Measurements from ENCODE around the gene MAML3.
"Not testable (repeated sequence)": the region's sequence is repeated elsewhere in the genome, so short reads cannot be mapped to it uniquely, and the experiment has no call there.

The MAML3 gene

GRCh38 chr4:139715746-139716391 is 438.1 kb downstream of the MAML3 start:
- no peaks in the 10 kb centered on the region for H3K9me3 ChIP-seq
- H3K4me3 ChIP-seq: no peak overlapping the region
- in situ Hi-C loops (cut with MboI; ENCODE audit: low sequenced_read_pairs): no loop called here
- no peaks in the 10 kb centered on the region for H3K36me3 ChIP-seq (replicated peaks)
- no peaks in the 10 kb centered on the region for H3K27me3 ChIP-seq (ENCODE audit: low read depth)
- DNase-seq (ENCODE audit: low spot score in 2 of 2): no peak
- no peaks in the 10 kb centered on the region for H3K4me1 ChIP-seq

DNA sequence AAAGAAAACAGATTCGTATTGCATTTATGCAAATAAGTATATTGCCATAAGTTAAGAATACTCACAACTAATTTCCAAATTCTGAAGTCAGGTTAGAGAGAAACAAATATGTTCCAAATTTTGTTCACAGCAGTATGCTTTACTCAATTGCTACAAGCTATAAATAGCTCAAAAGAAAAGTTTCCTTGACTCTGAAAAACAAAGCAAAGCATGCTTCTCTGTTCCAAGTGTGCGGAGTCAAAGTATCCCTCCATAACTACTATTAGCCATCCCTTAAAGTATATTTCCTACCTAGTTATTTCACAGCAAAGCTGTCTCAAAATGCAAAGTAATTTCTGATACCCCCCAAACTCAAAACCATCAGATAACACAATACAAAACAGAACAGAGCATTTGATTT is 441.1 kb downstream of the MAML3 start:
- H3K4me1 ChIP-seq: no peaks in the 10 kb centered on the region; the same call in 1 of the 2 replicates
- no peak for DNase-seq (ENCODE audit: low spot score in 2 of 2)
- no peak overlapping the region for H3K4me3 ChIP-seq
- no peaks in the 10 kb centered on the region for H3K36me3 ChIP-seq (replicated peaks)
- peaks cover 3% of the 10 kb centered on the region; the same call in 1 of the 2 replicates for H3K9me3 ChIP-seq
- in situ Hi-C loops (cut with MboI; ENCODE audit: low sequenced_read_pairs): no loop called here
- no peaks in the 10 kb centered on the region for H3K27me3 ChIP-seq (ENCODE audit: low read depth)

DNA sequence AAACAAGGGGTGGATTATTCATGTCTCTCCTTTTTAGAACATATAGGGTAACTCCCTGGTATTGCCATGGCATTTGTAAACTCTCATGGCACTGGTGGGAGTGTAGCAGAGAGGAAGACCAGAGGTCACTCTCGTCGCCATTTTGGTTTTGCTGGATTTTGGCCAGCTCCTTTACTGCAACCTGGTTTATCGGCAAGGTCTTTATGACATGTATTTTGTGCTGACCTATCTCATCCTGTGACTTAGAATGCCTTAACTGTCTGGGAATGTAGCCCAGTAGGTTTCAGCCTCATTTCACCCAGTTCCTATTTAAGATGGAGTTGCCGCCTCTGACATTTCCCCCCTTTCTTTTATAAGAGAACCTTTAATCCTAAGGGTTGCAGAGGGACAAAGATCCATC is 442.5 kb downstream of the MAML3 start:
- Histone ChIP-seq H3K27me3 (ENCODE audit: low read depth) (no peaks in the 10 kb centered on the region), H3K4me1 (no peaks in the 10 kb centered on the region; the same call in 1 of the 2 replicates), H3K4me3 (no peak overlapping the region), H3K9me3 (peaks cover 3% of the 10 kb centered on the region; the same call in 1 of the 2 replicates), H3K36me3 (replicated peaks) (no peaks in the 10 kb centered on the region)
- in situ Hi-C loops (cut with MboI; ENCODE audit: low sequenced_read_pairs): no loop called here
- no peak for DNase-seq (ENCODE audit: low spot score in 2 of 2)

GRCh38 chr4:139710073-139710472 is 443.9 kb downstream of the MAML3 start:
- no peak overlapping the region for H3K4me3 ChIP-seq
- H3K4me1 ChIP-seq: no peaks in the 10 kb centered on the region; the same call in 1 of the 2 replicates
- H3K9me3 ChIP-seq: peaks cover 3% of the 10 kb centered on the region; the same call in 1 of the 2 replicates
- in situ Hi-C loops (cut with MboI; ENCODE audit: low sequenced_read_pairs): no loop called here
- H3K27me3 ChIP-seq (ENCODE audit: low read depth): no peaks in the 10 kb centered on the region
- no peak for DNase-seq (ENCODE audit: low spot score in 2 of 2)
- no peaks in the 10 kb centered on the region for H3K36me3 ChIP-seq (replicated peaks)

DNA sequence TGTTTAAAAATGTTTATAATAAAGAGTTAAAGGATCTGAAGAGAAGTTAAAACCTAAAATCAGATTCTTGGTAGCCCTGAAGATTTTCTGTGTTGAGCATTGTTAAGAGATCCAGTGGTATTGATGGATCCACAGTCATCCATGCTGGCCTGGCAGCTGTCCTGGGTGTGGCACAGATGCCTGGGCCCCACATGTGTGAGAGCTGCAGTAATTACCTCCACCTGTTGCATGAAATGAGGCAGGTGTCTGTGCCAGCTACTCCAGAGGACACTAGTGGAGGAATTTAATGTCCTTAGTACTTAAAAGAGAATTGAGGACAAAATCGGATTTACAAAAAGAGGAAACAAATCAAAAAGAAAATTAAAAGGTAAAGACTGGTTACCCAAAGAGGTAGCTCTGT is 444.3 kb downstream of the MAML3 start:
- in situ Hi-C loops (cut with MboI; ENCODE audit: low sequenced_read_pairs): no loop called here
- Histone ChIP-seq H3K4me3 (no peak overlapping the region), H3K4me1 (no peaks in the 10 kb centered on the region; the same call in 1 of the 2 replicates), H3K27me3 (ENCODE audit: low read depth) (no peaks in the 10 kb centered on the region), H3K36me3 (replicated peaks) (no peaks in the 10 kb centered on the region), H3K9me3 (peaks cover 3% of the 10 kb centered on the region; the same call in 1 of the 2 replicates)
- no peak for DNase-seq (ENCODE audit: low spot score in 2 of 2)

GRCh38 chr4:139704915-139705485 is 449.0 kb downstream of the MAML3 start:
- peaks cover 3% of the 10 kb centered on the region; the same call in 1 of the 2 replicates for H3K9me3 ChIP-seq
- in situ Hi-C loops (cut with MboI; ENCODE audit: low sequenced_read_pairs): no loop called here
- no peak for DNase-seq (ENCODE audit: low spot score in 2 of 2)
- H3K4me3 ChIP-seq: no peak overlapping the region
- H3K36me3 ChIP-seq (replicated peaks): 0 out of 2 replicates have a peak, but pooled peaks cover 3% of the 10 kb centered on the region
- H3K27me3 ChIP-seq (ENCODE audit: low read depth): no peaks in the 10 kb centered on the region
- H3K4me1 ChIP-seq: no peaks in the 10 kb centered on the region; the same call in 1 of the 2 replicates

- Histone ChIP-seq H3K36me3 (replicated peaks) (0 out of 2 replicates have a peak, but pooled peaks cover 3% of the 10 kb centered on the region), H3K4me3 (no peak overlapping the region), H3K27me3 (ENCODE audit: low read depth) (no peaks in the 10 kb centered on the region), H3K4me1 (no peaks in the 10 kb centered on the region), H3K9me3 (no peaks in the 10 kb centered on the region)
- in situ Hi-C loops (cut with MboI; ENCODE audit: low sequenced_read_pairs): no loop called here
- no peak for DNase-seq (ENCODE audit: low spot score in 2 of 2)
Observed at GRCh38 chr4:139700568-139700967, 453.4 kb downstream of the MAML3 start.

DNA sequence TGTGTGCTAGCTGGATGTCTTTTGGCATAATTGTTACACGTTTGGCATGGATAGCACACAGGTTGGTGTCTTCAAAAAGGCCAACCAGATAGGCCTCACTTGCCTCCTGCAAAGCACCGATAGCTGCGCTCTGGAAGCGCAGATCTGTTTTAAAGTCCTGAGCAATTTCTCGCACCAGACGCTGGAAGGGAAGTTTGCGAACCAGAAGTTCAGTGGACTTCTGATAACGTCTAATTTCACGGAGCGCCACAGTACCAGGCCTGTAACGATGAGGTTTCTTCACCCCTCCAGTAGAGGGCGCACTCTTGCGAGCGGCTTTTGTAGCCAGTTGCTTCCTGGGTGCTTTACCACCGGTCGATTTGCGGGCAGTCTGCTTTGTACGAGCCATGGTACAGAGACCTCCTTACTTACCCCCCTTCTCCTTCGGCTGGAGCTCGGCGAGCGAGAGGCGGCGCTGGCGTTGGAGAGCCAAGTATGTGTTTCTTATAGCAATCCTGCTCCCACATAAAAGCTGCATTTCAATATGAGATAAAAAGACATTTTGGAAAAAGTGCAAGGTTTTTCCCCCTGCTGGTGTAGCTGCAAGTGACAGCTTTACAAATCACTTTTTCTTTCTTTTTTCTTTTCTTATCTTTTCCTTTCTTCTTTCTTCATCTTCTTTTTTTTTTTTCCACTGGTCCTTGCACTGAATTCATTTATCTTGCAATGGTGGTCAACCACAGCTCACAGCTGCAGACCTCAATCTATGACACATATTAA is 455.6 kb downstream of the MAML3 start:
- in situ Hi-C loops (cut with MboI; ENCODE audit: low sequenced_read_pairs); DNase-seq (ENCODE audit: low spot score in 2 of 2); H3K9me3 ChIP-seq; H3K36me3 ChIP-seq (replicated peaks); H3K4me1 ChIP-seq; H3K27me3 ChIP-seq (ENCODE audit: low read depth); H3K4me3 ChIP-seq: not testable (repeated sequence)

GRCh38 chr4:139696491-139696890 is 457.5 kb downstream of the MAML3 start:
- Histone ChIP-seq H3K27me3 (ENCODE audit: low read depth) (no peaks in the 10 kb centered on the region), H3K4me1 (no peaks in the 10 kb centered on the region), H3K9me3 (no peaks in the 10 kb centered on the region), H3K4me3 (no peak overlapping the region), H3K36me3 (replicated peaks) (no peaks in the 10 kb centered on the region)
- DNase-seq (ENCODE audit: low spot score in 2 of 2): no peak
- in situ Hi-C loops (cut with MboI; ENCODE audit: low sequenced_read_pairs): no loop called here

GRCh38 chr4:139694522-139695107 is 459.4 kb downstream of the MAML3 start:
- no peak for DNase-seq (ENCODE audit: low spot score in 2 of 2)
- no peaks in the 10 kb centered on the region for H3K27me3 ChIP-seq (ENCODE audit: low read depth)
- in situ Hi-C loops (cut with MboI; ENCODE audit: low sequenced_read_pairs): no loop called here

DNA sequence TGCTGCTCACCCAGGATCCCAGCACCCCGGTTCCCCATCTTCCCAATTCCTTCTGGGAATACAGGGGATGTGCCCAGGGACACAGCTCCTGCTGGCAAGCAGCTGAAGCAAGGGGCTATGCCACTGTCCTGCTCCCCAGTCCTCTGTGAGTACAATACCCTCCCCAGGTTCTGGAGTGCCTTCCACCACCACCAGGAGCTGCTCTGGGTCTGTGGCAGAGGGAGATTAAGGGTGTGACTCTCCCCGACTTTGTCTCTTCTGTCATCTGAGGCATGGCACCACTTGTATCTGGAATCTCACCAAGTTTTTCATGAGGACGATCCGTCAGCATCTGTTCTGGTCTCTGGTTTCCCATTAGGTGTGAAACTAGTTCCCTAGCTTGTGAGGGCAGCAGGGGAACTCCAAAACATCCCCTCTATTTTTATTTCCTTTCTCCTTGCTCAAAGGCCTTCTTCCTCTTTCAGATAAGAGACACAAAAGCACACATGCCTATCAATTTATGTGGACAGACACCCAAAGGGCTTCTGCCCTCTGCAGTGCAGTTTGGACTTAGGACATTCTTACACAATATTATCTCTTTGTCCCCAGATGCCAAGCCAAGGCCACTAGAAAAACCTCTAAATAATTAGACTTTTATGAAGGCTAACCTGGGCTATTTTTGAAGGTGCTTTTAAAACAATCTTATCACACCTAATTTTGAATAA is 461.5 kb downstream of the MAML3 start:
- no peaks in the 10 kb centered on the region for H3K27me3 ChIP-seq (ENCODE audit: low read depth)
- no peaks in the 10 kb centered on the region for H3K9me3 ChIP-seq
- no peak for DNase-seq (ENCODE audit: low spot score in 2 of 2)
- H3K4me1 ChIP-seq: no peaks in the 10 kb centered on the region
- no peak overlapping the region for H3K4me3 ChIP-seq
- in situ Hi-C loops (cut with MboI; ENCODE audit: low sequenced_read_pairs): no loop called here
- H3K36me3 ChIP-seq (replicated peaks): no peaks in the 10 kb centered on the region

More at GRCh38 chr4:139694522-139695107, 459.4 kb downstream of the MAML3 start:
- Histone ChIP-seq H3K4me1 (no peaks in the 10 kb centered on the region), H3K4me3 (no peak overlapping the region), H3K36me3 (replicated peaks) (no peaks in the 10 kb centered on the region), H3K9me3 (no peaks in the 10 kb centered on the region)

DNA sequence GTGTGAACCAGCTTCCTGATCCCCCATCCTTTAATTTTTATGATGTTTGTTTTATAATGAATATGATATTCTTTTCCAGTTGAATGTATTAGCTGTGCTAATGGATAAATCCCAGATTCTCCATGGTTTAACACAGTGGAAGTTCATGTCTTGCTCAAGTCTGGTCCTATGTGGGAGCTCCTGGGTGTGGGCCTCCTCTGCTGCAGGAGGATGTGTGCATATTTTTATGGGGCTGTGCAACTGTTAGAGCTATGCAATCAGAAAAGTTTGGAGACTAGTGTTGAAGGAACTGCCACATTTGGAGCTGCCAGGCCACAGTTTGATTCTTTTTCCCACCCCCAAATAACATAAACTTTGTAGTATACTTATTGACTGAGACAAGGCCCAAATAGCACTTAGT is 463.6 kb downstream of the MAML3 start:
- no peaks in the 10 kb centered on the region for H3K4me1 ChIP-seq
- no peaks in the 10 kb centered on the region; the same call in 1 of the 2 replicates for H3K36me3 ChIP-seq (replicated peaks)
- in situ Hi-C loops (cut with MboI; ENCODE audit: low sequenced_read_pairs): no loop called here
- no peaks in the 10 kb centered on the region for H3K9me3 ChIP-seq
- no peak for DNase-seq (ENCODE audit: low spot score in 2 of 2)
- H3K4me3 ChIP-seq: no peak overlapping the region
- no peaks in the 10 kb centered on the region for H3K27me3 ChIP-seq (ENCODE audit: low read depth)

GRCh38 chr4:139689093-139689722 is 464.8 kb downstream of the MAML3 start:
- Histone ChIP-seq H3K4me3 (no peak overlapping the region), H3K36me3 (replicated peaks) (no peaks in the 10 kb centered on the region; the same call in 1 of the 2 replicates), H3K27me3 (ENCODE audit: low read depth) (no peaks in the 10 kb centered on the region), H3K4me1 (no peaks in the 10 kb centered on the region), H3K9me3 (peaks cover under 1% of the 10 kb centered on the region; the same call in 1 of the 2 replicates)
- in situ Hi-C loops (cut with MboI; ENCODE audit: low sequenced_read_pairs): no loop called here
- DNase-seq (ENCODE audit: low spot score in 2 of 2): no peak
